H1 (cell line): Measurements from ENCODE around the gene GGN. TPM values are rescaled to one million over a fixed set of nuclear protein-coding genes. Genes with fewer than 3 reads are reported as not detected.
A peak's percentile ranks its signal among the peaks of the same experiment; 100 is the strongest.

Experiments used
- CTCF ChIA-PET: fragments of 300-600 bp; sonication (Branson Sonifier 250); formaldehyde crosslinking; loops from one replicate; lab custom pipeline; 2021; ENCODE audit not compliant: partially characterized antibody; lab: Charles Lee
- POLR2A ChIA-PET: fragments of 300-600 bp; sonication (Branson Sonifier 250); formaldehyde crosslinking; loops from one replicate; lab custom pipeline; 2021; ENCODE audit warnings: inconsistent platforms; ENCODE audit not compliant: partially characterized antibody; lab: Charles Lee
- DNase-seq, 2 experiments: peaks; one replicate each; pipeline versions ENCODE4 v3.0.0 to v3.0.0-alpha.2; 2010 to 2022; ENCODE audit warnings: low spot score in 2 of 2, low read depth in 1 of 2, mixed read lengths in 1 of 2
- FAIRE-seq: peaks from 2 replicates; lab custom pipeline; 2011; peaks lifted over from hg19 to GRCh38; lab: Jason Lieb, UNC
- H2AFZ ChIP-seq: 2 replicates; pipeline ENCODE4 v1.8.1; 2012; ENCODE audit warnings: low read length, inconsistent platforms
- H2AK5ac ChIP-seq: 2 replicates; pipeline ENCODE4 v1.6.1; 2013; ENCODE audit warnings: low read depth, low read length
- H2BK120ac ChIP-seq: replicated peaks from 2 replicates; pipeline ENCODE3; 2013; ENCODE audit warnings: low read depth, low read length, inconsistent platforms
- H2BK12ac ChIP-seq: 2 replicates; pipeline ENCODE4 v1.6.1; 2013; ENCODE audit warnings: low read depth, low read length
- H2BK15ac ChIP-seq: 2 replicates; pipeline ENCODE4 v1.6.1; 2013; ENCODE audit warnings: low read length
- H2BK20ac ChIP-seq: 2 replicates; pipeline ENCODE4 v1.6.1; 2013; ENCODE audit warnings: low read length
- H2BK5ac ChIP-seq: 2 replicates; pipeline ENCODE4 v1.6.1; 2013; ENCODE audit warnings: low read depth, low read length
- H3K14ac ChIP-seq: 2 replicates; pipeline ENCODE4 v1.6.1; 2013; ENCODE audit warnings: inconsistent platforms; ENCODE audit not compliant: insufficient read length
- H3K18ac ChIP-seq: 2 replicates; pipeline ENCODE4 v1.6.1; 2013; ENCODE audit warnings: low read length; ENCODE audit errors: extremely low read depth
- H3K23ac ChIP-seq: 2 replicates; pipeline ENCODE4 v1.6.1; 2013; ENCODE audit warnings: inconsistent platforms; ENCODE audit not compliant: insufficient read length
- H3K23me2 ChIP-seq: 2 replicates; pipeline ENCODE4 v1.6.1; 2013; ENCODE audit warnings: low read depth, low read length
- H3K27ac ChIP-seq: 2 replicates; pipeline ENCODE4 v1.6.1; 2011; ENCODE audit warnings: low read depth, low read length, inconsistent platforms
- H3K27me3 ChIP-seq, 4 experiments: replicated peaks in 1 of 4; 1 replicate in 1 of 4; 2 replicates in 3 of 4; pipeline versions ENCODE4 v1.6.1 to v1.8.1; 2011 to 2013; ENCODE audit warnings: low read length in 3 of 4, mild to moderate bottlenecking in 3 of 4, inconsistent platforms in 2 of 4, mixed read lengths in 2 of 4, moderate library complexity in 1 of 4; ENCODE audit not compliant: control insufficient read depth in 3 of 4, insufficient read depth in 3 of 4; ENCODE audit errors: extremely low read depth in 1 of 4
- H3K36me3 ChIP-seq, 4 experiments: 2 replicates each; pipeline versions ENCODE4 v1.6.1 to v1.8.1; 2011 to 2013; ENCODE audit warnings: mild to moderate bottlenecking in 4 of 4, low read length in 3 of 4, moderate library complexity in 2 of 4, control low read depth in 1 of 4, inconsistent platforms in 1 of 4; ENCODE audit not compliant: insufficient read depth in 4 of 4, control insufficient read depth in 2 of 4
- H3K4ac ChIP-seq: replicated peaks from 2 replicates; pipeline ENCODE3; 2013; ENCODE audit warnings: low read length, low read depth, mixed read lengths, inconsistent platforms; ENCODE audit not compliant: insufficient read length
- H3K4me1 ChIP-seq, 4 experiments: replicated peaks in 1 of 4; 1 replicate in 1 of 4; 2 replicates in 3 of 4; pipeline versions ENCODE4 v1.6.1 to v1.8.1; 2011 to 2013; ENCODE audit warnings: low read length in 3 of 4, inconsistent platforms in 2 of 4, mixed read lengths in 1 of 4; ENCODE audit not compliant: insufficient read depth in 4 of 4, control insufficient read depth in 3 of 4
- H3K4me2 ChIP-seq, 2 experiments: 2 replicates each; pipeline versions ENCODE4 v1.6.1 to v1.8.1; 2011 to 2013; ENCODE audit warnings: low read depth in 2 of 2, low read length in 2 of 2, control low read depth in 1 of 2, inconsistent platforms in 1 of 2, mild to moderate bottlenecking in 1 of 2; ENCODE audit not compliant: insufficient read depth in 1 of 2
- H3K4me3 ChIP-seq, 4 experiments: fragments of 200-600, 300-600 bp in 1 of 4; sonication (generic), shearing (Covaris generic), sonication (Bioruptor Twin) in 1 of 4; 2 replicates each; pipeline versions ENCODE4 v1.5.1 to v1.8.1; 2011 to 2016; ENCODE audit warnings: low read length in 4 of 4, low read depth in 3 of 4, control low read depth in 2 of 4, inconsistent platforms in 2 of 4, mild to moderate bottlenecking in 2 of 4, mixed read lengths in 1 of 4, moderate library complexity in 1 of 4; ENCODE audit not compliant: insufficient read depth in 2 of 4; ENCODE audit errors: extremely low read depth in 1 of 4
- H3K56ac ChIP-seq: replicated peaks from 2 replicates; pipeline ENCODE3; 2013; ENCODE audit warnings: low read depth, mild to moderate bottlenecking, mixed read lengths, low read length, inconsistent platforms; ENCODE audit not compliant: insufficient read length
- H3K79me1 ChIP-seq: 2 replicates; pipeline ENCODE4 v1.6.1; 2013; ENCODE audit warnings: low read depth, low read length, control low read depth
- H3K79me2 ChIP-seq, 2 experiments: 2 replicates each; pipeline versions ENCODE4 v1.6.1 to v1.8.1; 2012 to 2013; ENCODE audit warnings: low read length in 2 of 2, mild to moderate bottlenecking in 2 of 2, inconsistent platforms in 1 of 2; ENCODE audit not compliant: insufficient read depth in 2 of 2, control insufficient read depth in 1 of 2
- H3K9ac ChIP-seq, 4 experiments: replicated peaks in 1 of 4; 1 replicate in 1 of 4; 2 replicates in 3 of 4; pipeline versions ENCODE4 v1.6.1 to v1.8.1; 2011 to 2013; ENCODE audit warnings: low read depth in 3 of 4, low read length in 3 of 4, control low read depth in 2 of 4, mild to moderate bottlenecking in 2 of 4, moderate library complexity in 2 of 4, inconsistent platforms in 1 of 4; ENCODE audit errors: extremely low read depth in 1 of 4
- H3K9me3 ChIP-seq, 2 experiments: 2 replicates each; pipeline versions ENCODE4 v1.6.1 to v1.8.1; 2012 to 2013; ENCODE audit warnings: mild to moderate bottlenecking in 2 of 2, moderate library complexity in 2 of 2, control low read depth in 1 of 2, inconsistent platforms in 1 of 2, low read depth in 1 of 2, low read length in 1 of 2, mixed read lengths in 1 of 2; ENCODE audit not compliant: insufficient read depth in 2 of 2
- H4K20me1 ChIP-seq, 2 experiments: replicated peaks in 1 of 2; 2 replicates each; pipeline versions ENCODE3 to v1.8.1; 2011 to 2013; ENCODE audit warnings: inconsistent platforms in 2 of 2, low read length in 2 of 2, mild to moderate bottlenecking in 1 of 2; ENCODE audit not compliant: insufficient read depth in 2 of 2, control insufficient read depth in 1 of 2
- H4K5ac ChIP-seq: 2 replicates; pipeline ENCODE4 v1.6.1; 2013; ENCODE audit warnings: low read length, low read depth, mixed read lengths, inconsistent platforms; ENCODE audit not compliant: insufficient read length
- H4K8ac ChIP-seq: 2 replicates; pipeline ENCODE4 v1.8.0; 2013; ENCODE audit warnings: mild to moderate bottlenecking, moderate library complexity, low read length, inconsistent platforms; ENCODE audit not compliant: insufficient read depth; ENCODE audit errors: extremely low read depth
- H4K91ac ChIP-seq: replicated peaks from 2 replicates; pipeline ENCODE3; 2013; ENCODE audit warnings: low read length, mixed read lengths, inconsistent platforms; ENCODE audit not compliant: insufficient read length
- NANOG ChIP-seq: IDR thresholded peaks from 2 replicates; pipeline ENCODE4 v1.6.1; 2011; ENCODE audit warnings: low read length, low read depth, mild to moderate bottlenecking, inconsistent platforms; ENCODE audit not compliant: insufficient read depth, poor library complexity, severe bottlenecking
- YY1 ChIP-seq: IDR thresholded peaks from 2 replicates; pipeline ENCODE4 v1.6.1; 2011; ENCODE audit warnings: low read depth, mild to moderate bottlenecking, low read length
- WGBS, 2 experiments: shearing (Covaris generic) in 1 of 2; methylation state at CpG; one replicate each; pipeline versions ENCODE4 v1.1.6 to v1.1.7; 2013 to 2015; ENCODE audit warnings: low lambda C conversion rate in 2 of 2, mixed read lengths in 2 of 2, inconsistent platforms in 1 of 2, low coverage in 1 of 2, missing lambda C conversion rate in 1 of 2; ENCODE audit not compliant: insufficient replicate concordance in 2 of 2, insufficient coverage in 1 of 2, insufficient read length in 1 of 2; ENCODE audit errors: extremely low coverage in 1 of 2, missing lambda C conversion rate in 1 of 2; 5-methylcytosine and 5-hydroxymethylcytosine counted together
- polyA plus RNA-seq, 7 experiments: library from polyadenylated mRNA; depleted of rRNA in 3 of 7; stranded (reverse) in 5 of 7; unstranded in 2 of 7; fragments of >200 nt in 5 of 7; fragments of 200-250 nt in 2 of 7; gene quantifications; 1 replicate in 5 of 7; 2 replicates in 1 of 7; 4 replicates in 1 of 7; pipeline versions ENCODE4 v1.2.1 to v1.2.3, GENCODE V29; 2011 to 2013; ENCODE audit warnings: missing spikeins in 2 of 7, mixed read lengths in 2 of 7
- total RNA-seq: library from RNA; stranded (reverse); fragmentation: NEBNext Ultra II Directional; extraction: Animal tissue kit (Norgen Biotek cat#: 25700); gene quantifications from 2 replicates; pipeline ENCODE4 v1.2.1, GENCODE V29; 2021

The GGN gene
- total and polyA plus RNA-seq, 2 of the 8 experiments (the other 6 are each of a cell fraction or from before 2014, with no cell fraction given) = 0.47 to 1.2 TPM

- no peak within 1 kb of the TSS for H2BK15ac ChIP-seq
- H3K79me2 ChIP-seq = peaks cover 0 to 8% of the 10 kb centered on the region in 2 experiments; a peak in 1 of 4 replicates
- peak within 1 kb of the TSS; percentile 18; the same call in 1 of the 2 replicates for H2BK12ac ChIP-seq
- H4K5ac ChIP-seq = no peak within 1 kb of the TSS
- FAIRE-seq (peak; percentile 87), DNase-seq (peak in 1 of 2 experiments; percentile 94)
- H3K4me3 ChIP-seq = peak within 1 kb of the TSS; percentile 42 to 74 (median 64)
- no peaks in the 10 kb centered on the region for H3K9me3 ChIP-seq
- H2BK120ac ChIP-seq = peak within 1 kb of the TSS; percentile 19
- H2AK5ac ChIP-seq = no peak within 1 kb of the TSS
- H3K14ac ChIP-seq = no peak within 1 kb of the TSS
- no peak within 1 kb of the TSS for H3K4ac ChIP-seq
- no peak within 1 kb of the TSS; the same call in 1 of the 2 replicates for H2BK20ac ChIP-seq
- peak within 1 kb of the TSS; percentile 48; the same call in 1 of the 2 replicates for H2BK5ac ChIP-seq
- ChIA-PET POLR2A (no interaction called here), CTCF (interaction anchor here (1.5 kb wide), 1 partner anchor 31 kb away, joined by 3 read pairs; the partner anchor contains the start of gene FAM98C)
- H4K8ac ChIP-seq = no peak within 1 kb of the TSS
- no peaks in the 10 kb centered on the region for H3K27me3 ChIP-seq
- H4K91ac ChIP-seq = peak within 1 kb of the TSS; percentile 12
- no peaks in the 10 kb centered on the region for H3K36me3 ChIP-seq
- no peak within 1 kb of the TSS for H3K56ac ChIP-seq
- peaks cover 5 to 10% (median 7%) of the 10 kb centered on the region in 4 experiments; a peak in 6 of 7 replicates for H3K4me1 ChIP-seq
- peak within 1 kb of the TSS; percentile 45 for H3K27ac ChIP-seq
- H3K4me2 ChIP-seq = peak within 1 kb of the TSS; percentile 96
- H3K9ac ChIP-seq = peak within 1 kb of the TSS in 3 of 4 experiments; percentile 17 to 44 (median 25); a peak in 4 of 7 replicates
- H3K79me1 ChIP-seq = no peaks in the 10 kb centered on the region
- no peaks in the 10 kb centered on the region for H4K20me1 ChIP-seq
- H3K18ac ChIP-seq = peak within 1 kb of the TSS; percentile 89
- no peak within 1 kb of the TSS for H3K23ac ChIP-seq
- no peak within 1 kb of the TSS; the same call in 1 of the 2 replicates for H2AFZ ChIP-seq
- peaks cover 8% of the 10 kb centered on the region; the same call in 1 of the 2 replicates for H3K23me2 ChIP-seq
- WGBS, 2 experiments = 28% methylated on average over 11 of the region's 20 CpGs; no CpG with 5 or more reads in 1 of the 2 experiments
- TF ChIP-seq YY1 = peak; percentile 42; the same call in 1 of the 2 replicates
- TF ChIP-seq NANOG = peak; percentile 24
Measured at GRCh38 chr19:38433268-38433733, 45.5 kb upstream of the GGN start, which contains the start of gene RYR1. TSS of gene RYR1 (plus strand) at chr19:38433691. CDS start at chr19:38433830, 139 bp downstream.
